ENCODE data around the gene MORC1.

The MORC1 gene

GRCh38 chr3:109045271-109046040 is 72.5 kb downstream of the MORC1 start:
- Histone ChIP-seq H3K4me3 (no peak overlapping the region), H3K27ac (no peak overlapping the region)

- Histone ChIP-seq H3K4me3 (no peak overlapping the region), H3K27ac (no peak overlapping the region)
Observed at GRCh38 chr3:109035082-109035481, 82.9 kb downstream of the MORC1 start.

DNA sequence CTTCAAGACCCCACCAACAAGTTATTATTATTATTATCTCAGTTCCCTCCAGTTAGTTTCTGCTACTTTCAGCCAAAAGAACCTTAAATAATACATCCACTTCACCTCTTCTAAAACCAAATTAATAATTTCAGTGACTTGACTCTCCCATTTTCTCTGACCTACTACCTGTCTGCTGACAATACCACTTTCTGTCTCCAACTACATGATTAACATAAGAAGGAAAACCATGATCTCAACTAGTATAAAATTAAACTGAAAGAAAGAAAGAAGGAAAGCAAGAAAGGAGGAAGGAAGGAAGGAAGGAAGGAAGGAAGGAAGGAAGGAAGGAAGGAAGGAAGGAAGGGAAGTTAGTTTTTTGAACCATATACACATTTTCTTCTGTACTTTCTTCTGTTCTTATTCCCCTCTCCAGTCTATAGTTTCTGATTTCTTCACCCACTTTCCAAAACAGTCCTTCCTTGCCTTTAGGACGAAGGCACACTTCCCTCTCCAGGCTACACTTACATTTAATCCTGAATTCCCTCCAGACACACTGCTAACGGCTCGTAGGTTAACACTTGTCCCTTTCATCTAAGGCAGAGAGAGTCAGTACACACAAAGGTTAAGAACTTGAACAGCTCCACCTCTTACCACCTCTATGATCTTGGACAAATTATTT is 84.8 kb downstream of the MORC1 start:
- H3K4me3 ChIP-seq, result no peak overlapping the region
- H3K27ac ChIP-seq, result no peak overlapping the region

GRCh38 chr3:109028753-109029152 is 89.2 kb downstream of the MORC1 start:
- Histone ChIP-seq H3K27ac (no peak overlapping the region), H3K4me3 (no peak overlapping the region)

DNA sequence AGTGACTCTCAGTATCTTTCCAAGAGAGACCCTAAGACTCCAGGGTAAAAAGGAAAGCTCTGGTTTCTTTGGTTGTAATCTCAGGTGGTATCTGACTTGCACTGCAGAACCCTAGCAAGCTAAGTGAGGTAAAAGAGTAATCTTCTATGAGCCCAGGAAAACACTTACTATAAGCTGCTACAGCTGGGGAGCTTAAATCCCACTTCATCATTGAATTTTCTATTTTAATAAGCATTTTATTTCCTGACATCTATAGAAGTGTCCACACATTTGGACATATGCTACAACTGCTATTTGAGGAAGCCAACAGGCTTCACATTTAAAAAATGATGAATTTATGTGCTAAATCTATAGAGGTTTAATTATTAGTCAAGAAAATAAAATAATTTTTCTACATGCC is 91.1 kb downstream of the MORC1 start:
- no peak overlapping the region for H3K4me3 ChIP-seq
- no peak overlapping the region for H3K27ac ChIP-seq

DNA sequence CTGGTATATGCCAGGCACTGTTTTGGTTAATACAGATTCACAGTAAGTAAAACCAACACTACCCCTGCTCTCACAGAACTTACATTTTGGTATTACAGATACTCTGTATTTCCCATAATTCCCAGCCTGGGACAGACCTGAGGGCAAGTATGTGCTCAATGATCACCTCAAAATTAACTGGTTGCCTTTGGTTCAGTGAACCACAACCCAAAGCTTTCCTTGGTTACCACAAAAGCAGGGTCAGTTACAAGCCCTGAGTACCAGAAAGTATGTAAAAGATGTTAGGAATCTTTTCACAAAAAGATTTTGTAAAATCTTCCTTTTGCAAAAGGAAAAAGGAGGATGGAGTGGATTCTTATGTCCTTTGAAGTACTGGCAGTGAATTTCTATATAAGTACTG is 92.0 kb downstream of the MORC1 start:
- no peak overlapping the region for H3K4me3 ChIP-seq
- H3K27ac ChIP-seq, result no peak overlapping the region

DNA sequence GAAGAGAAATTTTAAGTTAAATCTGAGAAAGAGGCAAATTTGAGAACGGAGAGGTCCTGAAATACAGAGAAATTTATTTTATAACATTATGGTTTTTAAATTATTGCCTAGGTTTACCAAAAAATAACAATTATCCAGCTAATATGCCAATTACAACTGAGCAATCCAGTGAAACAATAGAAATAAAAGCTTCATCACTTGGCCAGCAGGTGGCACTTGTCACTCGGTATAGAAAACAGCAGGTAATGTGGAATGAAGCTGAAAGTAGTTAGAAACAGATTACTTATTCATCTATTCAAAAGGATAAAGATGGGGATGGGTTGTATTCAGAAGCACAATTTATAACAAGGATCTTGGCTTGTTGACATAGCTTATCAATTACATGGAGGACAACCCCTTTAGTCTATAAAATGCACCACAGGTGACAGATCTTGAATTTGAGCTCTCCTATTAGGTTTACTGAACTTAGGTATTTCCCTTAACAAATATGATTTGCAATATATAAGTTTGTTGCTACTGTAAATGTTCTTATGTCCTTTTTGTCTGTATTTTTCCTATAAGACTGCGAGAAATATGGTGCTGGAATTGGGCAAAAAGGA is 94.2 kb downstream of the MORC1 start:
- H3K4me3 ChIP-seq, result no peak overlapping the region
- no peak overlapping the region for H3K27ac ChIP-seq

- Histone ChIP-seq H3K4me3 (no peak overlapping the region), H3K27ac (no peak overlapping the region)
Observed at GRCh38 chr3:109023167-109023566, 94.8 kb downstream of the MORC1 start.

- no peak overlapping the region for H3K27ac ChIP-seq
- H3K4me3 ChIP-seq, result no peak overlapping the region
Observed at GRCh38 chr3:109021556-109021955, 96.4 kb downstream of the MORC1 start.

DNA sequence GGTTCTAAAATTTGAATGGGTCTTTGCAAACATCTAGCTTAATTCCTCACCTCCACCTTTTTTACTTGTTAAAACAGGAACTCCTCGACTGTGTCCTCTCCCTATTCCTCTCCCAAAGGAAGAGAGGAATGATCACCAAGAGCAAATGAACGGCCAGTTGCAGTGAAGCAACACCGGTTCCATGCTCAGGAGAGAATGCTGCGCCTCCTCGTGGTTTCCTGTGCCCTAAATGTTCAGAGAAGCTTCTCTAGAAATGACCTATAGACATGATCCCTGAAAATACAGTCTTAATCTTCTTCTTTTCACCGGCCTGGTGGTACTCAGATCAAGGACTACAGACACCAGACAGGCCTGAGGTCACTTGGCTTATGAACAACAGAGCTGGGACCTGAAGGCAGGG is 99.1 kb downstream of the MORC1 start:
- Histone ChIP-seq H3K27ac (no peak overlapping the region), H3K4me3 (no peak overlapping the region)

- Histone ChIP-seq H3K27ac (no peak overlapping the region), H3K4me3 (no peak overlapping the region)
Observed at GRCh38 chr3:109005443-109005842, 112.5 kb downstream of the MORC1 start.

GRCh38 chr3:108998436-108998835 is 119.5 kb downstream of the MORC1 start:
- Histone ChIP-seq H3K4me3 (no peak overlapping the region), H3K27ac (no peak overlapping the region)

- no peak overlapping the region for H3K27ac ChIP-seq
- no peak overlapping the region for H3K4me3 ChIP-seq
Observed at GRCh38 chr3:108985844-108986243, 132.1 kb downstream of the MORC1 start.

DNA sequence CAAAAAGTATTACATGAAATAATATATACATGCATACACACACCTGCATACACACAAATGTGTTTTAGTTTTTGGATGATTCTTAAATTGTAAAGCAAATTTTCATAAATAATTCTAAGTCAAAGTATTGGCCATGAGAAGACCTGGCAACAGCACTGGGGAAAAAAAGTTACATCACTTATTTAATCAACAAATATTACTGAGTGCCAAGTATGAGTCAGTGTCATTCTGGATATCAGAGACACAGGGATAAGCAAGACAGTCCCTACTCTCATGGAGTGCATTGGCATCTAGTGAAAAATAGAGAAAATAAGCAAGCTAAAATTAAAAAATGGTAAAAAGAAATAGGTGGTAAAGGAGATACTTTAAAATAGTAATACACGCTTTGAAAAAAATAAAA is 134.9 kb downstream of the MORC1 start:
- Histone ChIP-seq H3K27ac (no peak overlapping the region), H3K4me3 (no peak overlapping the region)

DNA sequence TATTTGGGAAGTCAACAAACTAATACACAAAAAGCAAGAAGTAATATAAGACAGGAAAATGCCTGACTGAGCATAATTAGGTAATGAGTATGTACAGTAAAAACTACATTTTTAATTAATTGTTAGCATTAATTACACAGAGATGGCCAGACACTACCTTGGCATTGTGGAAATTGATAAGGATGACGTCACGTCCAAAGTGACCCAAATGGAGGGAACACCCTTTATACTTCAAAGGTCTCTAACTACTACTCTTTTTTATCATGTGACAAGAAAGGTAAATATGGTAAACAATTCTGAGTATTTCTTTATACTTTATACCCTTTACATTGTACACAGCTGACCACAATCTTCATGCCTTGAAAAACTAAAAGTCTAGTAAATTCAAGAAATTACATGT is 141.9 kb downstream of the MORC1 start:
- Histone ChIP-seq H3K4me3 (no peak overlapping the region), H3K27ac (no peak overlapping the region)

DNA sequence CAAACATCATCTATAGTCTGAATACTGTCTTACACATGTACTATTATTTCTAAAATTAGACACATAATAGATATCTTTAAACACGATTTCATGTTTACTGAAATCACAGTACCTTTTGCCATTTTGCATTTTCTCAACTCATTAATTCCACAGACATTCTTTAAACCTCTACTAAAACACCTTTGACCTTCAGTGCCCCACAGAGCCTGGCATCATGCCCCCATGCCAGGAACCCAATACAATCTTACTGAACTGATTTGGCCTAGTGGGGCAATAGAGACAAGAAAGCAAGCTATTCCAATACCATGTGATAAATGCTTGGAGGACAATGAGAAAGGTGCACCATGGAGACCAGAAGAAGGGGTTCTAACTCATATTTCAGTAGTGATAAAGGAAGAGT is 144.9 kb downstream of the MORC1 start:
- H3K4me3 ChIP-seq, result no peak overlapping the region
- H3K27ac ChIP-seq, result no peak overlapping the region

GRCh38 chr3:108972482-108972881 is 145.5 kb downstream of the MORC1 start:
- no peak overlapping the region for H3K27ac ChIP-seq
- H3K4me3 ChIP-seq, result no peak overlapping the region

- no peak overlapping the region for H3K27ac ChIP-seq
- no peak overlapping the region for H3K4me3 ChIP-seq
Observed at GRCh38 chr3:108970561-108970960, 147.4 kb downstream of the MORC1 start.

DNA sequence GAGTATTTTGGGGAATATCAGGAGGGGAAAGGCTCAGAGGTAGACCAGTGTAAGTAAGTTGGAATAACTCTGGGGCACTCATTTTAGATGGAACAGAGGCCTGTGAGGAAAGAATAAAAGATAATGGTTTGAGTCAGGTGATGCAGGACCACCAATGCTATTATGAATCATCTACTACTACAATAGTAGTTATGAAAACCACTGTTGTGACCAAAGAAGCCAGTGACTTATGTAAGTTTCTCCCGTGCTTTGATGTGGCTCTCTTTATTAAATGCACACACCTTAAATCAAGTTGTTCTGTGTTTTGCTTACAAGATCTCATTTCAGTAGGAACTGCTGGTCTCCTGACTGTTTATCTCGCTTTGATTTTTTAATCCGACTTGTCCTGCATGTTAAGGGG is 151.2 kb downstream of the MORC1 start:
- Histone ChIP-seq H3K27ac (no peak overlapping the region), H3K4me3 (no peak overlapping the region)

DNA sequence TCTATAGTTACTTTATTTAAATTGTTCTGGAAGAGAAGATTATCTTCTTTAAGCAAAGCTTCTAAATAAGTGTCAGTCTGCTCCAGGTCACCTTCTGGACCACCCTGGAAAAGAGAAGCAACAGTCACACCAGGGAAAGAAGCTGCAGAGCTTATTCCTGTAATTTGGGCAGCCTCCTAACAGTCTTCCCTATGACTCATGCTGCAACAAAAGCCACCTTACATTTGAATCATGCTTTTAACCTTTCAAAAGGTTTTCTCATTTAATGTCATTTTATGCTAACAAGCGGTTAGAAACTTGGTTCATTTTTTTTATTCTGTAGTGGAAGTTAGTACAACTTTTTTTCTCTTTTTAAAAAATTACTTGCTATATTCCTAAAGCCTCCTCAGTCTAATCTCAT is 158.9 kb downstream of the MORC1 start:
- H3K27ac ChIP-seq, result no peak overlapping the region
- no peak overlapping the region for H3K4me3 ChIP-seq

DNA sequence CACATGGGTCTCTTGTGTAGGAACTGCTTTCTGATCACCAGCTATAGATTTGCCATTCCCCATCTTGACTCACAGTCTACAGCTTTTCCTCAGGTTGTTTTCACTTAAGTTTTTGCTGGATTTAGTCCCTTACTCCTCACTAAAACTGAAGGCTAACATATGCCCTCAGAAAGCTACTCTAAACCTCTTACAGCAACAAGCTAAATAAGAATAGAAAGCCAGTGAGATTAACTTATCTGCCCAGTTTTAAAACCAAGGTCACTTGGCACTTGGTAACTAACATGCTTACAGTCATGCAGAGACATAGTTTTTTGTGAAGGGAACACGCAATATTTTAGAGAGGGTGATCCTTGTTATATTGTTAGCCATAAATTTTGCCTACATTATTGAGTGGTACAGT is 164.2 kb downstream of the MORC1 start, which contains the start of gene GUCA1C:
Gene GUCA1C, minus strand, starts transcription at position 180 of the 400 bp plus-strand sequence. Its CDS starts 117 bp downstream, at position 63.
- H3K27ac ChIP-seq, result no peak within 1 kb of the TSS
- no peak within 1 kb of the TSS for H3K4me3 ChIP-seq
